Fibroblast of skin of left quadriceps (primary cell): Measurements from ENCODE around the gene GSTT2.
A peak's percentile ranks its signal among the peaks of the same experiment; 100 is the strongest.
"Not testable (repeated sequence)": the region's sequence is repeated elsewhere in the genome, so short reads cannot be mapped to it uniquely, and the experiment has no call there.

Experiments
- DNase-seq, 2 experiments: peaks; one replicate each; pipeline ENCODE4 v3.0.0-alpha.2; 2013; ENCODE audit warnings: low read depth in 2 of 2

GSTT2 gene

GRCh38 chr22:23979557-23980240 lies at the start of gene GSTT2:
TSS of gene GSTT2 (plus strand) at chr22:23980134.
- not testable (repeated sequence) for DNase-seq

DNA sequence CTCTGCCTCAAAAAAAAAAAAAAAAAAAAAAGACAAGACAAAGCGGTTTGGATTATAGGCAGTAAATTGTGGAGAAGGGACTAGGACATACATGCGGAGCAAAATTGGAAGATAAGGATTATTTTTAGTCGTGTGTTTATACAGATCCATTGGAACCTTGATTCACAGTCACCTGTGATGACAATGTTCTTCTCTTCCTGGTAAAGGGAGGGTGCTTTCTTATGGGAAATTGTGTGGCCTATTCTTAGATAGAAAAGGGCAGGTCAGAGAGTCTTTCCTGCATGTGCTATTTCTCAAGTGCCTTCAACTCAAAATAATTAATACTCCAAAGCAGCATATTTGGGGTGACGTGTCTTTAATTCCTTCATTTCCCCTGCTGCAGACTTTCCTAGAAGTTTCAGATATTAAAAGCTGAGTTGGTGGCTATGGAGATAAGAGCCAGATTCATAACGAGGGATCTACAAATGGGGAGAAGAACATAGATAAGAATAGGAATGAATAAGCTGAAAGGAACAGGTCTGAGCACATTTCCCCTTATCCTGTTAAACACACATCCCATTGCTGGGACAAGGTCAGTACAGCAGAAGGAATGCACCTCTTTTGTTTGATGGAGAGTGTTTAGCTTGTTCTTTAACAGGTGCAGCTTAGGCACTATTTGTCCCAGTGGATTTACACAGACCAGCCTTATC lies 41.5 kb upstream of the GSTT2 start:
- no peak for DNase-seq

GRCh38 chr22:23939017-23939357 lies 40.9 kb upstream of the GSTT2 start:
- DNase-seq = no peak

DNA sequence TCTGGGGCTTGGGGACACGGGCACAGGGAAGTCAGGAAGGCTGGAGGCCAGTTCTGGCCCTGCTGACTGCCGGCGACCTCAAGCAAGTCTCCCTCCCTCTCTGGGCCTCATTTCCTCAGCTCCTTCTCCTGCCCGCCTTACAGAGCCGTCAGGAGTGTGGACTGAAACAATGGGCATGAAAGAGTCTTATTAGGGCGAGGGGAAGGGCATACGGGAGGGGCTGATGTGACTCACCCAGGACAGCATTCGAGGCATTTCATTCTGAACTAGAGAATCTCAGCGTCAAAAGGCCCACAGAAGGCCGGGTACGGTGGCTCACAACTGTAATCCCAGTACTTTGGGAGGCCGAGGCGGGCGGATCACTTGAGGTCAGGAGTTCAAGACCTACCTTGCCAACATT lies 39.8 kb upstream of the GSTT2 start:
- not testable (repeated sequence) for DNase-seq

- DNase-seq = not testable (repeated sequence)
These were observed 32.5 kb upstream of the GSTT2 start for GRCh38 chr22:23947391-23947790.

DNA sequence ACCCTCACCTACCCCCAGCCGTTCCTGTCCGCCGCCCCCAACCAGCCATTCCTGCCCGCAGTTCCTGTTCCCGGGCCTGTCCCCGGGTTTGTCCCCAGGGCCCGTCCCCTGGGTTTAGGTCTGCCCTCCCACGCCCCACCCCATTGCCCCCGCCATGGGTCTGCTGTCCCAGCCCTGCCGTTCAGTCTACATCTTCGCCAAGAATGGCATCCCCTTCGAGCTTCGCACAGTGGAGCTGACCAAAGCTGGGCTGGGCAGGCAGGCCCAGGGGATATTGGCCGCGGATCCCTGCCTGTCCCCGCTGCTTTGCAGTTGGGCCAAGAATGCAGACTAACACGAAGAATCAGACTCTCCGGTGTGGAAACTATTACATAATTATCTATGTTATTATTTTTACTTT lies 30.2 kb upstream of the GSTT2 start:
- not testable (repeated sequence) for DNase-seq

- not testable (repeated sequence) for DNase-seq
These were observed 28.6 kb upstream of the GSTT2 start for GRCh38 chr22:23951383-23951782.

DNA sequence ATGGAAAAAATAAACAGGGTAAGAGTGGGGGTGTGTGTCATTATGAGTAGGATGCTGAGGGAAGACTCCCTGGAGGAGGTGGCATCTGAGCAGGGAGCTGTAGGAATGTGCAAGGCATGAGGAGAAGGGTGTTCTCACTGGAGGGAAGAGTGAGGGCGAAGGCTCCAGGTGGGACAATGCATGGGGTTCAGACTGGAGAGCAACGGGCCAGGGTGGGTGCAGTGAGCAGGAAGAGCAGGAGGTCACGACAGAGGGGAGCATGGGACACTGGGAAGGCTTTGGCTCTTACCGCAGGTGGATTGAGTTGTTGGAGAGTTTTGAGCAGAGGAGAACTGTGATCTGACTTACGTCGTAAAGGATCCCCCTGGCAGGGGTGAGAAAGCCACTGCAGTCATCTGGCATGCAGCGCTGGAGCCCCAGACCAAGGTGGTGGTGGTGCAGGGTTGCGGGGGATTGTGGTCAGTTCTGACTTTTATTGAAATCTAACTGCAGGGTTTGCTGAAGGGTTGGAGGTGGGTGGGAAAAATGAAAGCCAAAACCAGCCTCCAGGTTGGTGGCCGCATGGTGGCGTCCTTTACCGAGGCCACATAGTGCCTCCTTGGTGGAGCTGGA lies 27.0 kb upstream of the GSTT2 start:
- not testable (repeated sequence) for DNase-seq

- not testable (repeated sequence) for DNase-seq
These were observed 26.4 kb upstream of the GSTT2 start for GRCh38 chr22:23953485-23953884.

DNA sequence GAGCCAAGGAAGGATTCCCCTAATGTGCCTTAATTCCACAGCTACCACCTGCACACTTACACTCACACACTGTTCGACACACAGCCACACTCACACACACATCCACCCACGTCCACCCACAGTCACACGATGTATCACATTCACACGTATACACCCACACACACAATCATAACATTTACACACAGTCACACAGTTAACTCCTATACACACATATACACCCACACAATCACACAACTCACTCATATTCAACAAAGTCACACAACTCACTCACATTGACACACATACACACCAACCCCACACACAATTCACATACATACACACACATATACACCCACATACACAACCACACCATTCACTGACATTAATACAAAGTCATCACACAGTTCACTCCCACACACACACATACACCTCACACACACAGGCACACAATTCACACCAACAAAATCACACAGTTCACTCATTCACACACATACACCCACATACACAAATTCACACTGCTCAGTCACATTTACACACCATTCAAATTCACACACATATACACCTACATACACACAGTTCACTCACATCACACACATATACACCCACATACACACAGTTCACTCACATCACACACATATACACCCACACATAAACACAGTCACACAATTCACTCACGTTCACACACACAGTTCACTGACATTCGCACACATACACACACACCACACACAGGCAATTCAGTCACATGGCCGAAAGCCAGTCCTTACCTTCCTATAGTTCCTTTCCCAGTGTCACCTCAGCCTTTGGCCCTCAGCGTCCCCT lies 25.5 kb upstream of the GSTT2 start:
- DNase-seq = not testable (repeated sequence)

GRCh38 chr22:23954991-23955305 lies 25.0 kb upstream of the GSTT2 start:
- not testable (repeated sequence) for DNase-seq

GRCh38 chr22:23955886-23956285 lies 24.0 kb upstream of the GSTT2 start:
- DNase-seq = not testable (repeated sequence)

DNA sequence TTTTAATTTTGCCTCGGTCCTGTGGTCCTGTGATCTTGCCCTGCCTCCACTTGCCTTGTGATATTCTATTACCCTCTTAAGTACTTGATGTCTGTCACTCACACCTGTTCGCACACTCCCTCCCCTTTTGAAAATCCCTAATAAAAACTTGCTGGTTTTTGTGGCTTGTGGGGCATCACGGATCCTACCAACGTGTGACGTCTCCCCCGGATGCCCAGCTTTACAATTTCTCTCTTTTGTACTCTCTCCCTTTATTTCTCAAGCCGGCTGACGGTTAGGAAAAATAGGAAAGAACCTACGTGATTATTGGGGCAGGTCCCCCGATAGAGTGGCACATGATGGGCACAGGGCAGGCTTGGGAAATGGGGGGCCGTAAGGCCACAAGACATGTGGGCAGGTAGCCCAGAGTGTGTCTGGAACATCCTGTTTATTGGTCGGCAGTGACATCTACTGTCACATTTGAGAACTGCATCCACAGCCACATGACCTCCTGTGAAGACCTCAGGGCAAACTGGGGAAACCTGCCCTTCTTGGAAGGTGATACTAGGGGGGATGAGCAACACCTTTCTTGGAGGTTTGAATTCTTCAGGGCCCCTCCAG lies 23.5 kb upstream of the GSTT2 start:
- DNase-seq = peak; percentile 9 to 20

DNA sequence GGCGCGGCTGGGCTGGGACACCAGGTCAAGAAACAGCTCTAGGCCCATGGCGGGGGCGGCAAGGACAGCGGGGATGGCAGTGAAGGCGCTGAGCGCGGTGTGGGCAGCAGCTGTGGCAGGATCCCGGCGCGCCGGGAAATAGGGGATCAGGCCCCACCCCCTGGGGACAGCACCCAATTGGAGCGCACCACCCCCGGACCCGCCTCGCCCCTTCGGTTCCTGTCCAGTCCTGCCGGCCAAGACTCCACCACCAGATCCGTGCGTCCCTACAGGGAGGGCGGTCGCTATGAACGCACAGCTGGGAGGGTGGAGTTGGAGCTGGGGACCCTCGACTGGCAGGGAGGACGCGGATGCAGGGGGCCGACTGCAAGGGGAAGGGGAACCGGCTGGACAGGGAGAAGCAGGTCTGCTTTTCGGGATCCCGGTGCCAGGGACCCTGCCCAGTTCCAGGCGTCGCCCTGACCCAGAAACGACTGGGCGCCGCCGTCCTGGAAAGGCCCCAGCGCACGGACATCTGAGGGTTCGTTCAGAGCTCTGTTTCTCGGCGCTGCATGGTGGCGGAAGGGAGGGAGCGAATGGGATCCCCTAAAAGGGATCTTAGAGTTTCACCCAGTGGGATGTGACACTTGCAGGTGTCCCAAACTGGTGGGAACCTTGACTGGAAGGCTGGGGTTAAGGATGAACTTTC lies 18.7 kb upstream of the GSTT2 start, which contains the start of gene GSTT2B:
GSTT2B (minus strand) TSS at position 112 of the 688 bp plus-strand sequence; CDS start at position 48, 64 bp downstream.
- not testable (repeated sequence) for DNase-seq

DNA sequence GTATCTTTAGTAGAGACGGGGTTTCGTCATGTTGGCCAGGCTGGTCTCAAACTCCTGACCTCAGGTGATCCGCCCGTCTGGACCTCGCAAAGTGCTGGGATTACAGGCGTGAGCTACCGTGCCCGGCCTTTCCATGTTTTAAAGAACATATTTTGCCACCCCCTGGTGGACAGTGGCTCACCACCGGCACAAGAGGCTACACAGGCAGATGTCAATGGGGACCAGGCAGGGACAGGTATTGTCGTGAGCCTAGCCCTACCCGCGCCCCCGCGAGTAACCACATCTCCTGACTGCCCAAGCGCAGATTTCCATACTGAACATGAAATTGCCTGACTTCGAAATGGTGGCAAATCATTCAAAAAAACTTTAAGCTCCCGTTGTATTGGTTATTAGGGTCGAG lies 13.8 kb upstream of the GSTT2 start:
- not testable (repeated sequence) for DNase-seq

DNA sequence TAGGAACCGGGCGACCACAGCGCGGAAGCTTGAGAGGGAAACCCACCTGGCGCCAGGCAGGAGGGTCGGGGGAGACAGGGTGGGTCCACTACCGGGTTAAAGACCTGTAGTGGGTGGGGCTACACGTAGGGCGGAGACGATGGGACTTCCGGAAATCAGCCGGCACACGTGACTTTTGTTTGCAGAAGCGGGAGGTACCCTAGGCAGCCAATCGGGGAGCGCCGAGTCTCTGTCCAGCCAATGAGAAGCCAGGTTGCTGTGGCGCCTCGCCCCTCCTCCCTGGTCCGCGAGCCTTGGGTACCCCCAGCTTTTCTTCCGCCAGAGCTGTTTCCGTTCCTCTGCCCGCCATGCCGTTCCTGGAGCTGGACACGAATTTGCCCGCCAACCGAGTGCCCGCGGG lies 13.4 kb upstream of the GSTT2 start, which contains the start of gene DDTL:
DDTL (plus strand) TSS at position 321 of the 400 bp plus-strand sequence; CDS start at position 348, 27 bp downstream.
- DNase-seq = not testable (repeated sequence)

DNA sequence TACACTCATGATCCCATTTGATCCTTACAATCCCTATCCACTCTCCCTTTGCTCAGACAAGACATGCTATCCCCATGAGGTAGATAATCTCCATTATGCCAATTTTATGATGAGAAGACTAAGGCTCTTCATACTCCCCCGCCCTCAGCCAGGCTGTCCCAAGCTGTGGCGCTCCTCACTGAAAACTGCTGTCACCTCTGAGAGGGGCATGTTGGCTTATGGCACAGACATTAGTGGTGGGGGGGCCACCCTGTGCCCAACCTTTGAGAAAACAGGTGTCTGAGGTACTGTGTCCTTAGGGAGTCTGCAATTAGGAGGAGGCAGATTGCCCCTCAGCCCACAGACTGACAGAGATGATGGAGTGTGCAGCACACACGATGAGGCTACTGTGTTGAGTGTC lies 10.9 kb upstream of the GSTT2 start:
- no peak for DNase-seq

GRCh38 chr22:23970201-23970641 lies 9.7 kb upstream of the GSTT2 start:
- no peak for DNase-seq

DNA sequence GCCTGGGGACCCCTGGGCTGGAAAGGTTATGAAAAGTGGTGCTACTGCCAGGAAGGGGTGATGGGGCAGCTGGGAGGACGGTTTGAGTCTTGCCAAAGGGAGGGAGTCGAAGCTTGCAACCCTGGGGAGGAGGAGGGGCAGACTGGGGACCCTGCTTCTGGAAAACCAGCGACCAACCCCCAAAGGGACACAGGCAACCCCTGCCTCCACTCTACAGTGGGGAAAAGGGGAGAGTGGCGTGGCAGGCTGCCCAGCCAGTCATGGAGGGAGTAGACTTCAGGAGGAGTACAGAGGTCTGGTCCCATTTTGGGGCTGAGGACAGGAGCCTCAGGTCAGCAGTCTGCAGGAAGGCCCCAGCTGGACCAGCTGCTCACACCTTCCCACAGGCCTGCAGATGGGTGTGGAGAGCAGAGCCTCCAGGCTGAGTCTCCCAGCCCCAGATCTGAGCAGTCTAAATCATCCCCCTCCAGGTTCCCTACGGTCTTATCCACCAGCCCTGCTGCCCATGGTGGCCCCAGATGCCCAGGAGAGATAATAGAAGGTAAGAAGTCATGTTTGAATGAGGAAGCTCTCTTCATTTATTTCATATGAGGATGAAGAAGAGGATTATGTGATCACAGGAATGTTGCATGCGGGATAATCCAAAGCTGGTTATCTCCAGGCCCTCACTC lies 9.0 kb upstream of the GSTT2 start:
- no peak for DNase-seq

- not testable (repeated sequence) for DNase-seq
These were observed 8.0 kb upstream of the GSTT2 start for GRCh38 chr22:23971927-23972326.
